Activated T-helper 1 cell treated with Interleukin-2 at 50 U/mL for 16 hours (primary cell): Measurements from ENCODE around the gene C19orf85.
"Not testable (repeated sequence)": the region's sequence is repeated elsewhere in the genome, so short reads cannot be mapped to it uniquely, and the experiment has no call there.

Experiments used
- DNase-seq: peaks from one replicate; pipeline ENCODE4 v3.0.0-alpha.2; 2020; ENCODE audit warnings: low read depth

Gene C19orf85

DNA sequence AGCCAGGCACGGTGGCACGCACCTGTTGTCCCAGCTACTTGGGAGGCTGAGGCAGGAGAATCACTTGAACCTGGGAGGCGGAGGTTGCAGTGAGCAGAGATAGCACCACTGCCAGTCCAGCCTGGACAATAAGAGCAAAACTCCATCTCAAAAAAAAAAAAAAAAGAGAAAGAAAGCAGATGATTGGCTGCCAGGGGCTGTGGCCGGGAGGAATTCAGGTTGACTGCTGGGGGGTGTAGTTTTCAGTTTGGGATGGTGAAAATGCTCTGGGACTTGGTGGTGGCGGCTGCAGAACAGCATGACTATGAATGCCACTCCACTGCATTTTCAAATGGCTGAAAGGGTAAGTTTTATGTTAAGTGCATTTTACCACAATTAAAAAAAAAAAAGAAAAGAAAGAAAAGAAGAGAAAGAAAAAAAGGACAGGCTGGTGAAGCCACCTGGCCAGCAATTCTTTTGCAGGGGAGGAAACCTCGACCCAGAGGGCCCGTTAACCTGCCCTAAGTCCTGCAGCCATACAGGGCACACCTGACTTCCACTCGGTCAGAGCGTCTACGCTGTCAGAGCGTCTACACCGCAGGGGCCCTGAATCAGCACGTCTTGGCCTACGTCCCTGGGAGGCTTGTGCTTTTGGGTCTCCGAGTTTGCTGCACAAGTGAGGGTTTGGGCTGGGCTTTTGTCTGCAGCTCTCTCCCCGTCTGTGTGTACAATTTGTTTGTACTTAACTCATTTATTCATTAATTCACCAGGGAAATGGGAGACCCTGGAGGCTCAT lies 6.7 kb downstream of the C19orf85 start:
- DNase-seq, result no peak

DNA sequence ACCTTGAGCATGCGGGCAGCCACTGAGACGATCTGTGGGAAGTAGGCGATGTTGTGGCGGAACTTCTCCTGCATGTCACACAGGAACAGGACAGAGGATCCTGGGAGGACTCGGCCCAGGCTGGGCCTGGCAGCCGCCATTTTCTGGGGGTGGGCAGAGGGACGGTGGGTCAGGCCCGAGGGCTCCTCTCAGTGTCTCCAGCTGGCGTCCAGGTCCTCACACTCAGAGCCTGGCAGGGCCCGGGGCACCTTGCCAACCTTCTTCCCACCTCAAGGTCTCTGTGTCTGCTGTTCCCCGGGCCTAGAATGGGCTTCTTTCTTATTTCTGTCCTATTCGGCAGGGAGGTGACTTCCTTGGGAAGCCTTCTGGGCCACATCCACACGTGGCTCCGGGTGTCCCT lies 8.2 kb downstream of the C19orf85 start:
- DNase-seq, result no peak

DNA sequence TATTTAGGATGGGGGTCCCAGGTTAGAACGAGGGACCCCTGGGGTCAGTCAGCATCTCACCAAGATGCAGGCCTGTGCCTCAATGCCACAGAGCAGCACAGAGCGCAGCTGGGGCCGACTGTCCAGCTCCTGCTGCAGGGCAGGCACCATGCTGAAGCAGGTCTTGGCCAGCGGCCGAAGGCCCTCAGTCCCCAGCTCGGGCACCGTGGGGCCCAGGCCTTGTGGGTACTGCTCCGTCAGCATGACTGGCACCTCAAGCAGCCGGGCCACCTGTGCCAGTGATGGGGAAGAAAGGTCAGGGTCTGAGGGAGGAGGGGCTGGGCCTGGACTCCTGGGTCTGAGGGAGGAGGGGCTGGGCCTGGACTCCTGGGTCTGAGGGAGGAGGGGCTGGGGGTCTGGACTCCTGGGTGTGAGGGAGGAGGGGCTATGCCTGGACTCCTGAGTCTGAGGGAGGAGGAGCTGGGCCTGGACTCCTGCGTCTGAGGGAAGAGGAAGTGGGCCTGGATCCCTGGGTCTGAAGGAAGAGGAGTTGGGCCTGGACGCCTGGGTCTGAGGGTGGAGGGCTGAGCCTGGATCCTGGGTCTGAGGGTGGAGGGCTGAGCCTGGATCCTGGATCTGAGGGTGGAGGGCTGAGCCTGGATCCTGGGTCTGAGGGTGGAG lies 8.8 kb downstream of the C19orf85 start:
- DNase-seq, result no peak

DNA sequence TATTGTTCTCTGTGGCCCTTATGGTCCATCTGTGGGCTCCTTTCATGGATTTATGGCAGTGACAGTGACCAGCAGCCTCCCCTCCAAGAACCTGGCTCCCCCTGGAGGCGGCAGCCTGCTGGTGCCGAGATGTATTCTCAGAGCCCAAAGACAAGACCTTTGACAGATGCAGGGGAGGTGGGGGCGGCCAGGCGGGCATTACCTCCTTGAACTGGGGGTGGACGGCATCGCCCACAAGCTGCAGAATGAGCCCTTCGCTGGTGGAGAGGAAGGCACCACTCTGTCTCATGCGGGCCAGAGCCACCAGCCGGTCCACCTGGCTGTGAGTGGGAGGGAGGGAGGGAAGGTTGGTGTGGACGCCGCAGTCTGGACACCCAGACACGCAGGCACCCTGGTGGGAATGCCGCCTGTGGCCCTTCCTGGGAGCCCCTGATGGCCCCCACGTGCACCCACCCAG lies 9.7 kb downstream of the C19orf85 start:
- DNase-seq, result no peak

DNA sequence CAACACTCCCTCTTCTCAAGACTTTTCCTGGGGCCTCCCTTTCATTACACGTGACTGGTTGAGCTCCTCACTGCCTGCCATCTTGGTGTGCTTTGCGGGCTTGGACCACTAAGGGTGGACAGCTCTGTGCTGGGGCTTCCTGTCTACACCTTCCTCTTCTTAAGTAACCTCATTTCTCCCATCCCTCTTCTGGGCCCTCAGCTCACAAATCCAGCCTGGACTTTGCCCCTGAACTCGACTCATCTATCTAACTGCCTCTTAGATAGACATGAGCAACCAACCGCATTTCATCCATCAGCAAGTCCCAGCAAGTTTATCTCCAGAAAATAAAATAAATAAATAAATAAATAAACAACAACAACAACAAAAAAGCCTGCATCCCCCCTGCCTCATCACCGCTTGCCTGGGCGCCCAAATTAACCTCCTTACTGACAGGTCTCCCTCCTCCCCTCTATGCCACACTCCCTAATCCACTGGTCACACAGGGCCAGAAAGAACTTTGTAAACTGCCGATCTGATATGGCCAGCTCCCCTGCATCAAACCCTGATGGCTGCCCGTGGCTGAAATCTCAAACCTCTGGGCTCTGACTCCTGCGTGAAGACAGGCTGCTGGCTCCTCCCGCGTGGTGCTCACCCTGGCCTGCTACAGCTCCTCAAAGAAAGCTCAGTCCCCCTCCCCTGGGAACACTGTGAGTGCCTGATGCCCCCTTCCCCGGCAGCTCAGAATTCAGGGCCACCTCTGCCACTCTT lies 10.9 kb downstream of the C19orf85 start:
- no peak for DNase-seq

DNA sequence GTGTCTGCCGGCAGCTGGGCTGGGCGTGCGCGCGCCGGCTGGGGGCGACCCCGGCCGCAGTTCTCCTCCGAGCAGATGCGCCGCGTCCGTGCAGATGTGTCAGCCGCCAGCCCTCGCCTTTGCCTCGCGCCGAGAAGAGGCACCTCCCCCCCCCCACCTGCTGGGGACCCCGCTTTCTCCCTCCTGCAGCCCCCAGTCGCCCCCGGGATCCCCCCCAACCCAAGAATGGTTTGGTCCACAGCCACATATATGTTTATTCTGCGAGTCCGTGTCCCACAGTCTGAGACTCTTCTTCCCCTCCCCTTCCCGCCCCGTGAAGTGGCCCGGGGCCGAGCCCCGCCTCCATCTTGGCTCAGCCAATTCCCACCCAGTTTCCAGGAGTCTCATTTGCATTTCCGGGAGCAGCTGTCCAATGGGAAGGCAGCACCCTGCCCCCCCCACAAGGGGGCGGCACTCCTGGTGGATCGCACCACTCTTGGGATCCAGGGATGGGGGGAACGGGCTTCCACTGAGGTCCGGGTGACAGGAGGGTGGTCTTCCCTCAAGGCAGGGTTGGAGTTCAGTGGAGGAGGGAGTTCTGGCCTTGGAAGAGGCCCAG lies 11.7 kb downstream of the C19orf85 start:
- no peak for DNase-seq

DNA sequence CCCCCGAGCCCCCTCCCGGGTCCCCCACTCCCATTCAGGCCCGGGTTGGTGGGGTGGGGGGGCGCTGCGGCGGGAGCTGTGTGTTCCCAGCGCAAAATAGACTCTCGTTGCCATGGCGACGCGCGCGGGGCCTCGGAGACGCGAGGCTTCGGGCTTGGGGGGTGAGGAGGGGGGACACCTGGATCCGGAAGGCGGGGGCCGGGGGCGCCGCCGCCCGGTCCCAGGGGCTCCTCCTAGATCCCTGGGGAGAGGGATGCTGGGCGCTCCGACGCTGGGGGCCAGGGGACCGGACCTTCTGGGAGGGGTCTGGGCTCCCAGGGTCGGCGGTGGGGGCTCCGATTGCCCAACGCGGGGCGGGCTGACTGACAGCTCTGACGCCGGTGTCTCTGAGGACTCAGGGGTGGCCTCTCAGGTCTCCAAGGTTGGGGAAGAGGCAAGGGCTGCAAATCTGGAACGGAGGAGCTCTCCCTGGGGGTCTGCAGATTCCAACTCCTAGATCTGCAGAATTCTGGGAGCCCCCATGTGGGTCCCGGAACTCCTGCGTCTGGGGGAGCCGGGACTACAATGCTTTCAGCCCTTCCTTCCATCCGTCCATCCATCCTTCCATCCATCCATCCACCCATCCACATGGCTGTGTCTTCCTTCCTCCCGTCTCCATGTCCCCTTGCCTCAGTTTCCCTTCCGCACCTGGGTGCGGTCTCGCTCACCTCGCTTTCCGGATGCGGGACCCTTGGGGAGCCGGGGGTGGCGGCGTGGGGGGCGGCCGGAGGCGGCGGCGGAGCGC lies 12.4 kb downstream of the C19orf85 start:
- DNase-seq, result no peak

DNA sequence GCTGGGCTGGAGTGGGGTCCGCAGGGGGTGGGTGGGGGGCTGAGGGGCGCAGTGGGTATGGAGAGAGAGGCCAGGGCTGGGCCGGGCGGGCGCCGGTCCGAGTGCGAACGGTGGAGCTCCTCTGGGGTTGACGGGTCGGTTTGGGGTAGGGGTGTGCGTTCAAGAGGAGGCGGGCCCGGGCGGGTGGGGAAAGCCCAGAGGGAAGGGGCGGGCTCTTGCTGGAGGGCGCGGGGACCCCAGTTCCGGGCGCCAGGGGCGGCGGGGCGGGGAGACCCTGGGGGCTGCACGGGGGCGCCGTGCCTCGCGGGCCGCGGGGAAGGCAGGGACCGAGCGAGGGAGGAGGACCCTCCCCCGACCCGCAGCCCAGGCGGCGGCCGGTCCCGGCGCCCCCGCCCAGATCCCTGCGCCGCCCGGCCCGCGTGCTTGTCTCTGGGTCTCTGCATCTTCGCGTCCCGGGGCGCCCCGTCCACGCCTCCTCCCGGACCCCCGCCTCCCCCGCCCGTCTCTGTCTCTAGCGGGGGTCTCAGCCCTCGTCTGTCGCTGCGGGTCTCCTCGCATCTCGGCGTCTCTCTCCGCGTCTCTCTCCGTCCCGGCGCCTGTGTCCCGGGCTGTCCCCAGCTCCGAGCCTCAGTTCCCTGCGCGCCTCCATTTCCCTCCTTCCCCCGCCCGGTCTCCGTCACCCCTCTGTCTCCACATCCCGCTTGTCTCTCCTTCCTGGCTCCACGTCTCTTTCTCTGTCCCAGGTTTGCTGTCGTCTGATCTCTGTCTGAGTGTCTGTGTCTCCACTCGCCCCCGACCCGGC lies 13.2 kb downstream of the C19orf85 start:
- DNase-seq, result no peak

DNA sequence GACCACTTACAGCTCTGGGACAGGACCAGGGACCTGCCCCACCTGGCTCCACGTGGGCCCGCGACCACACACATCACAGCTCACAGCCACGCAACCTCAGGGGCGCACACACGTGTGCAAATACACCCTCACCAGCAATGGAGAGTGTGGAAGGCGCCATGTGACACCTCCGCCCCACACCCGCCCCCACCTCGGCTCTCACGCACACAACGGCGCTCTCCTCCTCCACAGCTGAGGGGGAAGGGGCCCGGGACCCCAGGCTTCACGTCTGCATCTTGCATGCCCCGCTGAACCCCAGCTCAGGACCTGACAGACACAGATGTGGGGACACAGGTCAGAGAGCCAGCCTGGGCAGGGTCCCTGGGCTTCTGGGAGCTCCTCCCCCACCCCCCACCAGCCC lies 15.1 kb downstream of the C19orf85 start:
- no peak for DNase-seq

DNA sequence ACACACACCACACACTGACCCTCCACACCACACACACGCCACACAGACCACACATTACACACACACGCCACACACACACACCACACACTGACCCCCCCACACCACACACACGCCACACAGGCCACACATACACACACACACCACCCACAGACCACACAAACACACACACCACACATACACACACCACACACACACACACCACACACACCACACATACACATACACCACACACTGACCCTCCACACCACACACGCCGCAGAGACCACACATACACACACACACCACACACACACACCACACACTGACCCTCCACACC lies 16.4 kb downstream of the C19orf85 start:
- DNase-seq, result not testable (repeated sequence)

DNA sequence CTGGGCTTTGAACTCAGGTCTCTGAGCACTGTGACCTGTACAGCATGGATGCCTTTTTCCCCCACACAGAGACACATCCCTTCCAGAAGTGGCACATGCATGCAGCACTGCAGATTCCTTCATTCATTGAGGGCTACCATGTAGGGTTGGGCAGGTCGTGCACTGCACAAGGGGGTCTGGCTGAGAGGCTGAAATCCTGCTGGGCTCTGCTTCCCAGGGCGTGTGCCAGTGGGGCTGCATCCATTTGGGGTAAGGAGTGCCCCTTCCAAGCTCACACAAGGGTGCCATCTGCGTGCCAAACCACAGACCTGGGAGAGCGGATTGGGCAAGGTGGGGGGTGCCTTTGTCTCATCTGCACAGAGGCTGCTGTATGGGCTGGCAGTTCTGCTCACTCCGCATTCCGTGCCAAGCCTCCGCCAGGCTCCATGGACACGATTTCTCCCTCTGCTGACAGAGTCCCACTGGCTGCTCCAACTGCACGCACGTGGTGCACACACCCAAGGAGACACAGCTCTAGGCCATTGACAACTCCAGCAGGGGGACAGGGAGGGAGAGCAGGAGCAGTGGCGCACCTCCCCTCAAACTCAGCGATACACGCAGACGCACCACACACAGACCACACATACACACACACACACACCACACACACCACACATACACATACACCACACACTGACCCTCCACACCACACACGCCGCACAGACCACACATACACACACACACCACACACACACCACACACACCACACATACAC lies 17.0 kb downstream of the C19orf85 start:
- no peak for DNase-seq

DNA sequence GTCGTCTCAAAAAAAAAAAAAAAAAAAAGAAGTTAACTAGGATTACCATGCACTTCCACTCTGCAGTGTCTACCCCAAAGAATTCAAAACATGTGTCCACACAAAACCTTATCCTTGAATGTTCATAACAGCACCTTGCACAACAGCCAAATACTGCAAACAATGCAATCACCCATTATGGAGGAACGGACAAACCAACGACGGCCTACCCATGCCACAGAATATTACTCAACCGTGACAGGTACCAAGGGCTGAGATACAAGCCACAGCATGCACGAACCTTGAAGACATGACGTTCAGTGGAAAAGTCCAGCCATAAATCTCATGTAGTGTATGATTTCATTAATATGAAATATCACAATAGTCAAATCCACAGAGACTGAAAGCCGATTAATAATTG lies 18.5 kb downstream of the C19orf85 start:
- no peak for DNase-seq

DNA sequence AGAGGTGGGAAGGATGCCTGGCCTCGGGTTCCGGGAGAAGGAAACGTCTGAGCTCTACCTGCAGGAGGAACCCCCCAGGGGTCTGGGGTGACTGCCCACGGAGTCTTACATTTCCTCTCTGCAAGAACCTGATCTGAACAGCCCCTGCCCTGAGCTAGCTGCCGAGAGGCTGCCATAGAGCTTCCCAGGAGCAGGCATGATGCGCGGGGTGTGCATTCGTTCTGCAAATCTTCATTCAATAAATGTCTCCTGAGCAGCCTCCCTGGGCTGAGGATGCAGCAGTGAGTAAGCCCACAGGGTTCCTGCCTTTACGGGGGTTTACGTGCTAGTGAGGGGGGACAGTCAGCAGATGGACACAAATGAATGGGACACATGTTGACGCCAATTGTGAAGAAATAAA lies 19.9 kb downstream of the C19orf85 start:
- no peak for DNase-seq

DNA sequence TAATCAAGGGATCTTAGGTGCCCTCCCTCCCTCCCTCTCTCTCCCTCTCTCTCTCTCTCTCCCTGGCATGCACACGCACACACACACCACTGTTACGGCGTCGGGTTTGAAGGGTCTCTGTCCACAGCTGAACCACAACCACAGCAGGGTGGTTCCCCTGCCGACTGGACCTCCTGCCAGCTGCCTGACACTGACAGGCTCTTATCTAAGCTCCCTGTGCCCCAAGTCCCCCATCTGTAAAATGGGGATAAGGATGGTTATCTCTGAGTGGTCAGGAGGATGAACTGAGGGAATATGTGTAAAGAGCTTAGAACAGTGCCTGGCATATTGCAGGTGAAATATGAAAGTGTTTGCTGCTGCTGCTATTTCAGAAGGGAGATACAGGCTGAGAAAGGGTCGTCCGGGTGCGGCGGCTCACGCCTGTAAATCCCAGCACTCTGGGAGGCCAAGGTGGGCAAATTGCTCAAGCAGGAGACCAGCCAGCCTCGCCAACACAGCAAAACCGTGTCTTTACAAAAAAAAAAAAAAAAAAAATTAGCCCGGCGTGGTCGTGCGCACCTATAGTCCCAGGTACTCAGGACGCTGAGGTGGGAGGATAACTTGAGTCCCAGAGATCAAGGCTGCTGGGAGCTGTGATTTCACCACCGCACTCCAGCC lies 20.6 kb downstream of the C19orf85 start:
- DNase-seq, result no peak

DNA sequence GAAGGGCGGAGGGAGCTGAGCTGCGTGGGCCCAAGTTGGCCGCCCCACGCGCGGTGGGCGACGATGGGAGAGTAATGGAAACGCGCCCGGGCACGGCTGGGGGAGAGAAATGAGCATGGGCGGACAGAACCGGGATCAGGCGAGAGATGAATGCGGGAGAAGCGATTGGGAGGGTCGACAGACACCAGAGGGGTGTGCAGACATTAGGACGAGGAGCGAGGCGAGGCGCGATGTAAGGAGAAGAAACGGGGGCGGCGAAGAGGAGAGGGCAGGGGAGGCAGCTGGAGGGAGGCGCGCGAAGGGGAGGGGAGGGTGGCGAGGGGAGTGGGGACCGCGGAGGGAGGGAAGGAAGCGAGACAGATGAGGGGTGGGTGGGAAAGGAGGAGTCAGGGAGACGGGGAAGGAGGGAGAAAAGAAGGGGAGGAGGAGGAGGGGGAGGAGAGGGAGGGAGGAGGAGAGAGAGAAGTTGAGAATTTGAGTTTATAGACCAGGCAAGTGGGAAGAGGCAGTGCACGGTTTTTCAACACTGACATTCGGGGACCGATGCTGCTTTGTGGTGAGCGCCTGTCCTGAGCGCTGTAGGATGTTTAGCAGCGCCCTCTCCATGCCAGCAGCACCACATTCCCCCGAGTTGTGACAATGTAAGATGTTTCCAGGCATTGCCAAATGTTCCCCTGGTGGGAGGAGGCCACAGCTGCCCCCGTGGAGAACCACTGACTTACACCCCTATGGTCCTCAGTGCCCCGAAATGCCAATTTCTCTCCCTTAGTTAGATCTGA lies 21.3 kb downstream of the C19orf85 start, which contains the start of gene SHISA7:
SHISA7 (minus strand) TSS at position 256 of the 779 bp plus-strand sequence. CDS start 437 bp downstream, outside the sequence.
- no peak for DNase-seq

DNA sequence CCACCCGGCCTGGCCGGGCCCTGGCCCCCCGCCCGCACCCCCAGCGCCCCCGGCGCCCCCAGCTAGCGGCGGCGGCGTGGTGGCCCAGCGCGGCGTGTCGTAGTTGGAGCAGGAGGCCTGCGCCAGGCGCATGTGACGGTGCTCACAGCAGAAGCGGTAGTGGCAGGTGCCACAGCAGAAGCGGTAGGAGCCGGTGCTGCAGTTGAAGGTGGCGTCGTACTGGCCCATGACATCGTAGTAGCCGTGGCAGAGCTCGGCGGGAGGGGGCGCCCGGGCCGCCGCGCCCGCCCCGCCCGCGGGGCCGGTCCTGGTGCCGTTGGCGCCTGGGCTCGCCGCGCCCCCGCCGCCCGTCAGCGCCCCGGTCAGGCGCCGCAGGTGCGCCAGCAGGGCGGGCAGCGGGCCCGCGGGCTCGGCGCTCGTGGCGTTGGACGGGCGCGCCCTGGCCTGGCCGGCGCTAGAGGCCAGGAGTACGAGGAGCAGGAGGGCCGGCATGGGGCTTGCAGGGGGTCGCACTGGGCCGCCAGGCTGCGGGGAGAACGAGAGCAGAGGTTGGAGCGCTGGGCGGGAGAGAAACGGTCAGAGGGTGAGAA lies 22.1 kb downstream of the C19orf85 start:
- DNase-seq, result no peak

DNA sequence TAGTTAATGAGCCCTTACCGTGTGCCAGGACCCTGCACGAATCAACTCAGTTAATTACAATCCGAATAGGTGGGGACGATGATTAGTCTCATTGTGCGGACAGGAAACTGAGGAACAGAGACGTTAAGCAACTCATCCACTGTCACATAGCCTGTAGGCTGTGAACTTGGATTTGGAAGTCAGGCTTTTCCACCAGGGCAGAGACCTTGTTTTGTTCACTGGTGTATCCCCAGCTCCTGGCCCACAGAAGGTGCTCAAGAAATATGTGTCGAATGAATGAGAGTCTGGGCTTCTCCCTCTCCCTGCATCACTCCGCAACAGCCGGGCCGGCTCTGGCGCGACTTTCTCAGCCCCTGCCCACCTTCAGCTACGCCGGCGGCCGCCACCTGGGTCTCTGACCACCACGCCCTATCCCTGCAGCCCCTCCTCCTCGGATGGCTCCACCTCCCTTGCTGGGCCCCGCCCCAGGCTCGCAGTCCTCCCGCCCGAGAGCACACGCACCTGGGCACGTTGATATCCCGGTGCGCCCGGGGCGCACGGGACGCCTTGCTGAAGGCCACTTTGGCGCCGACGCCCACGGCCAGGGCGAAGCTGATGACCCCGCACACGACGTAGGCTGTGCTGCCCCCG lies 22.7 kb downstream of the C19orf85 start:
- DNase-seq, result no peak

DNA sequence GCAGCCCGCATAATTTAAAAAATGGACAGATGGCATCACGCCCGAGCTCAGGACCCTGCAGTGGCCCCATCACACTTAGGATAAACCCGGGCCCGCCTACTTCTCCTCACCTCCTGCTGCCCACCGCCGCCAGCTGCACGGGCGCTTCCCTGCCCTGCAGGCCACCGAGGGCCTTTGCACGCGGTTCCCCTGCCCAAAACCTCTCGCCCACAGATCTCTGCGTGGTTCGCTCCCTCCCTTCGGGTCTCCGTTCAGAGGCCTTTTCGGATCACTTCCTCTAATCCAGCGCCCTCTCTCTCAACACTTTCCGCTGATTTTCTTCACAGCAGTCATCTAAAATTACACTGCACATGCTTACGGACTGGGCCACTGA lies 23.2 kb downstream of the C19orf85 start:
- DNase-seq, result no peak
